ENCODE results near the gene LINGO4.
A peak's percentile ranks its signal among the peaks of the same experiment; 100 is the strongest.
"Not testable (repeated sequence)": the region's sequence is repeated elsewhere in the genome, so short reads cannot be mapped to it uniquely, and the experiment has no call there.

LINGO4 gene

GRCh38 chr1:151783796-151784195, 21.4 kb downstream of the LINGO4 start:
- no peak for DNase-seq (ENCODE audit: low spot score)

GRCh38 chr1:151782741-151783140, 22.5 kb downstream of the LINGO4 start:
- DNase-seq (ENCODE audit: low spot score) = no peak

GRCh38 chr1:151782026-151782425, 23.2 kb downstream of the LINGO4 start:
- DNase-seq (ENCODE audit: low spot score) = not testable (repeated sequence)

- not testable (repeated sequence) for DNase-seq (ENCODE audit: low spot score)
These were observed 24.5 kb downstream of the LINGO4 start for GRCh38 chr1:151780736-151781135.

GRCh38 chr1:151779852-151780251, 25.4 kb downstream of the LINGO4 start:
- DNase-seq (ENCODE audit: low spot score) = no peak

- no peak for DNase-seq (ENCODE audit: low spot score)
These were observed 27.9 kb downstream of the LINGO4 start for GRCh38 chr1:151777317-151777716.

GRCh38 chr1:151776665-151777062, 28.6 kb downstream of the LINGO4 start:
- no peak for DNase-seq (ENCODE audit: low spot score)

GRCh38 chr1:151775894-151776664, 29.1 kb downstream of the LINGO4 start:
- no peak for DNase-seq (ENCODE audit: low spot score)

- no peak for DNase-seq (ENCODE audit: low spot score)
These were observed 30.8 kb downstream of the LINGO4 start for GRCh38 chr1:151774256-151774922.

GRCh38 chr1:151773702-151774101, 31.5 kb downstream of the LINGO4 start:
- DNase-seq (ENCODE audit: low spot score) = peak; percentile 22

- not testable (repeated sequence) for DNase-seq (ENCODE audit: low spot score)
These were observed 35.9 kb downstream of the LINGO4 start for GRCh38 chr1:151769270-151769669.

GRCh38 chr1:151768351-151769066, 36.7 kb downstream of the LINGO4 start:
- DNase-seq (ENCODE audit: low spot score) = not testable (repeated sequence)

- peak; percentile 25 for DNase-seq (ENCODE audit: low spot score)
These were observed 41.2 kb downstream of the LINGO4 start for GRCh38 chr1:151763990-151764389.

GRCh38 chr1:151762941-151763921, 42.0 kb downstream of the LINGO4 start, which contains the start of gene MRPL9:
MRPL9 (minus strand) TSS chr1:151763496; CDS start chr1:151763479, 17 bp downstream.
- DNase-seq (ENCODE audit: low spot score) = peak; percentile 96

- DNase-seq (ENCODE audit: low spot score) = no peak
These were observed 44.4 kb downstream of the LINGO4 start for GRCh38 chr1:151760597-151761385.

GRCh38 chr1:151759241-151759640, 46.0 kb downstream of the LINGO4 start:
- DNase-seq (ENCODE audit: low spot score) = no peak

- DNase-seq (ENCODE audit: low spot score) = peak; percentile 68
These were observed 48.9 kb downstream of the LINGO4 start for GRCh38 chr1:151756291-151756690.

All from AG08395 (cell line).